Neural cell (in vitro differentiated cells): Measurements from ENCODE around the gene IGIP.

Experiments used
- CTCF ChIP-seq: fragments of 450-650 bp; IDR thresholded peaks from 2 replicates; pipeline ENCODE4 v1.5.1; 2014; ENCODE audit warnings: antibody characterized with exemption, mild to moderate bottlenecking, moderate library complexity; ENCODE audit not compliant: poor library complexity, severe bottlenecking
- EZH2 ChIP-seq: fragments of 200-600, 300-800 bp; shearing (Covaris generic), sonication (generic); IDR thresholded peaks from 2 replicates; pipeline ENCODE4 v1.6.1; 2014; ENCODE audit warnings: antibody characterized with exemption, low read length, borderline replicate concordance, mild to moderate bottlenecking; ENCODE audit not compliant: insufficient read depth, poor library complexity, severe bottlenecking
- POLR2AphosphoS5 ChIP-seq: IDR thresholded peaks from 2 replicates; pipeline ENCODE4 v1.6.1; 2012
- SMC3 ChIP-seq: fragments of 450-650 bp; conservative IDR thresholded peaks from 2 replicates; pipeline ENCODE4 v1.6.1; 2014; ENCODE audit warnings: antibody characterized with exemption, mild to moderate bottlenecking, moderate library complexity; ENCODE audit not compliant: poor library complexity

GRCh38 chr5:140168371-140168770 lies 42.6 kb downstream of the IGIP start:
- TF ChIP-seq CTCF (no peak), EZH2 (no peak), POLR2AphosphoS5 (no peak), SMC3 (no peak)
